ENCODE results near the gene PCNX3.

GRCh38 chr11:65599955-65600246 is 15.7 kb upstream of the PCNX3 start:
- no peak for TF ChIP-seq TAF1 (IDR thresholded peaks at IDR 0.05; ENCODE audit: low read depth, low read length)
- no peak for TF ChIP-seq POLR2AphosphoS5 (IDR thresholded peaks at IDR 0.05; ENCODE audit: low read depth, low read length)
- no peak for TF ChIP-seq POLR2A (IDR thresholded peaks at IDR 0.05; ENCODE audit: low read depth, low read length)
- TF ChIP-seq PAX5 (IDR thresholded peaks at IDR 0.05; ENCODE audit: insufficient read depth, low read length, severe bottlenecking), result no peak
- TF ChIP-seq SPI1 (IDR thresholded peaks at IDR 0.05; ENCODE audit: low read depth, low read length), result no peak
